Epithelial cell of esophagus (primary cell): ENCODE measurements around the gene HERC6.

Experiments used
- DNase-seq: peaks from one replicate; pipeline ENCODE4 v3.0.0; 2010; ENCODE audit warnings: low read depth
- H3K4me3 ChIP-seq: 2 replicates; pipeline ENCODE4 v1.5.1; 2011; ENCODE audit warnings: mild to moderate bottlenecking, low read length, control low read depth
- CTCF ChIP-seq: IDR thresholded peaks from 2 replicates; pipeline ENCODE4 v1.5.1; 2011; ENCODE audit warnings: low read depth, mild to moderate bottlenecking, low read length, control low read depth, inconsistent platforms; ENCODE audit not compliant: insufficient read depth; ENCODE audit errors: missing control alignments

Gene HERC6

GRCh38 chr4:88396681-88397080 is 18.0 kb downstream of the HERC6 start:
- DNase-seq, result no peak
- no peak overlapping the region for H3K4me3 ChIP-seq
- no peak for TF ChIP-seq CTCF

GRCh38 chr4:88398381-88398780 is 19.7 kb downstream of the HERC6 start:
- no peak overlapping the region for H3K4me3 ChIP-seq
- TF ChIP-seq CTCF, result no peak
- no peak for DNase-seq

GRCh38 chr4:88409206-88409605 is 30.6 kb downstream of the HERC6 start:
- DNase-seq, result no peak
- no peak for TF ChIP-seq CTCF
- H3K4me3 ChIP-seq, result no peak overlapping the region

GRCh38 chr4:88409789-88410188 is 31.1 kb downstream of the HERC6 start:
- no peak for DNase-seq
- no peak overlapping the region for H3K4me3 ChIP-seq

GRCh38 chr4:88411491-88412096 is 32.9 kb downstream of the HERC6 start:
- no peak overlapping the region for H3K4me3 ChIP-seq
- no peak for TF ChIP-seq CTCF
- no peak for DNase-seq

More at GRCh38 chr4:88409789-88410188, 31.1 kb downstream of the HERC6 start:
- TF ChIP-seq CTCF, result no peak

GRCh38 chr4:88413801-88414200 is 35.1 kb downstream of the HERC6 start:
- no peak for TF ChIP-seq CTCF

GRCh38 chr4:88414755-88415154 is 36.1 kb downstream of the HERC6 start:
- no peak for DNase-seq
- no peak for TF ChIP-seq CTCF

More at GRCh38 chr4:88413801-88414200, 35.1 kb downstream of the HERC6 start:
- H3K4me3 ChIP-seq, result no peak overlapping the region
- no peak for DNase-seq

More at GRCh38 chr4:88414755-88415154, 36.1 kb downstream of the HERC6 start:
- no peak overlapping the region for H3K4me3 ChIP-seq
